ENCODE data around the gene PFKP. TPM values are rescaled to one million over a fixed set of nuclear protein-coding genes. Genes with fewer than 3 reads are reported as not detected.

The PFKP gene
- total RNA-seq, 2 experiments from 2014 or later, result 217 to 219 TPM

- ATAC-seq, result peak; percentile 99
These were observed 119.0 kb downstream of the PFKP start for GRCh38 chr10:3186368-3186767.

More at GRCh38 chr10:3186368-3186767, 119.0 kb downstream of the PFKP start:
- peaks cover 11% of the 10 kb centered on the region for H3K27me3 Mint-ChIP-seq
- H3K4me1 Mint-ChIP-seq (ENCODE audit: low read depth), result peaks cover 14% of the 10 kb centered on the region
- ChIA-PET CTCF (interaction anchor here (0.9 to 5.0 kb wide), 2 partner anchors 11 to 23 kb away, joined by 3 to 31 read pairs; no protein-coding TSS in a partner anchor), POLR2A (no interaction called here)
- peak overlapping the region; percentile 52 for H3K27ac Mint-ChIP-seq
- TF ChIP-seq CTCF (IDR thresholded peaks at IDR 0.05), result no peak
- H3K36me3 Mint-ChIP-seq (ENCODE audit: low read depth), result no peaks in the 10 kb centered on the region
- no peak overlapping the region for H3K4me3 Mint-ChIP-seq
- no peaks in the 10 kb centered on the region for H3K9me3 Mint-ChIP-seq
- peak; percentile 78 for DNase-seq
- intact Hi-C loops (cut with micrococcal nuclease), result no loop called here

Other genes with a start within 250 kb of the PFKP start
- gene PITRM1, start 105.2 kb downstream of the PFKP start, total RNA-seq, result 10 to 100 TPM; 77.6 to 78.6 TPM

Measured in activated CD8-positive, alpha-beta T cell treated with anti-CD3 and anti-CD28 coated beads for 36 hours (primary cell).